H9 (cell line): Measurements from ENCODE around the gene CEP85L. TPM values are rescaled to one million over a fixed set of nuclear protein-coding genes. Genes with fewer than 3 reads are reported as not detected.

Experiments used
- DNase-seq: peaks from one replicate; pipeline ENCODE4 v3.0.0-alpha.2; 2017
- H2AFZ ChIP-seq: one replicate; pipeline ENCODE4 v1.6.1; 2013; ENCODE audit warnings: mild to moderate bottlenecking, low read length, control low read depth, moderate library complexity
- H2AK5ac ChIP-seq: 2 replicates; pipeline ENCODE4 v1.6.1; 2013; ENCODE audit warnings: low read length, control low read depth, mixed read lengths; ENCODE audit not compliant: insufficient read length
- H2BK120ac ChIP-seq: one replicate; pipeline ENCODE4 v1.6.1; 2013; ENCODE audit warnings: low read depth, mild to moderate bottlenecking, low read length, control low read depth, inconsistent platforms; ENCODE audit not compliant: poor library complexity, severe bottlenecking
- H2BK12ac ChIP-seq: 2 replicates; pipeline ENCODE4 v1.6.1; 2013; ENCODE audit warnings: low read length, control low read depth, mixed read lengths, low read depth; ENCODE audit not compliant: insufficient read length
- H2BK15ac ChIP-seq: 2 replicates; pipeline ENCODE4 v1.6.1; 2013; ENCODE audit warnings: low read depth, low read length, control low read depth
- H2BK20ac ChIP-seq: one replicate; pipeline ENCODE4 v1.6.1; 2013; ENCODE audit warnings: low read depth, mild to moderate bottlenecking, low read length, control low read depth, inconsistent platforms; ENCODE audit not compliant: poor library complexity, severe bottlenecking
- H2BK5ac ChIP-seq: 2 replicates; pipeline ENCODE4 v1.6.1; 2013; ENCODE audit warnings: low read length, control low read depth, mixed read lengths; ENCODE audit not compliant: insufficient read length
- H3K14ac ChIP-seq: 2 replicates; pipeline ENCODE4 v1.6.1; 2013; ENCODE audit warnings: low read length, control low read depth; ENCODE audit not compliant: insufficient read depth
- H3K18ac ChIP-seq: 2 replicates; pipeline ENCODE4 v1.6.1; 2013; ENCODE audit warnings: low read depth, mild to moderate bottlenecking, mixed read lengths, low read length, control low read depth; ENCODE audit not compliant: insufficient read length
- H3K23ac ChIP-seq: 2 replicates; pipeline ENCODE4 v1.6.1; 2013; ENCODE audit warnings: low read length, control low read depth, mixed read lengths, low read depth; ENCODE audit not compliant: insufficient read length
- H3K23me2 ChIP-seq: 2 replicates; pipeline ENCODE4 v1.6.1; 2013; ENCODE audit warnings: low read depth, mild to moderate bottlenecking, mixed read lengths, low read length, control low read depth; ENCODE audit not compliant: insufficient read length, poor library complexity, severe bottlenecking
- H3K27ac ChIP-seq: 2 replicates; pipeline ENCODE4 v1.5.1; 2013; ENCODE audit warnings: low read length, control low read depth, mixed read lengths, low read depth; ENCODE audit not compliant: insufficient read length
- H3K27me3 ChIP-seq: 2 replicates; pipeline ENCODE4 v1.6.1; 2013; ENCODE audit warnings: low read length, control low read depth, inconsistent platforms; ENCODE audit not compliant: insufficient read depth
- H3K4ac ChIP-seq: 2 replicates; pipeline ENCODE4 v1.6.1; 2013; ENCODE audit warnings: low read depth, mild to moderate bottlenecking, control low read depth, inconsistent platforms, low read length, moderate library complexity
- H3K4me1 ChIP-seq: 2 replicates; pipeline ENCODE4 v1.6.1; 2013; ENCODE audit warnings: low read length, control low read depth, inconsistent platforms; ENCODE audit not compliant: insufficient read depth
- H3K4me2 ChIP-seq: 2 replicates; pipeline ENCODE4 v1.6.1; 2013; ENCODE audit warnings: low read length, control low read depth, mixed read lengths; ENCODE audit not compliant: insufficient read length, insufficient read depth
- H3K56ac ChIP-seq: 2 replicates; pipeline ENCODE4 v1.6.1; 2013; ENCODE audit warnings: low read depth, mild to moderate bottlenecking, mixed read lengths, low read length, control low read depth; ENCODE audit not compliant: insufficient read length
- H3K79me1 ChIP-seq: 2 replicates; pipeline ENCODE4 v1.6.1; 2013; ENCODE audit warnings: low read depth, mild to moderate bottlenecking, moderate library complexity, low read length, control low read depth, inconsistent platforms; ENCODE audit not compliant: insufficient read depth, poor library complexity, severe bottlenecking
- H3K79me2 ChIP-seq: 2 replicates; pipeline ENCODE4 v1.6.1; 2013; ENCODE audit warnings: low read length, control low read depth, inconsistent platforms; ENCODE audit not compliant: insufficient read depth
- H3K9ac ChIP-seq: 2 replicates; pipeline ENCODE4 v1.6.1; 2013; ENCODE audit warnings: low read length, control low read depth, mixed read lengths; ENCODE audit not compliant: insufficient read length; ENCODE audit errors: extremely low read depth
- H3K9me3 ChIP-seq: one replicate; pipeline ENCODE4 v1.6.1; 2013; ENCODE audit warnings: low read depth, low read length, inconsistent platforms; ENCODE audit not compliant: control insufficient read depth
- H3T11ph ChIP-seq: one replicate; pipeline ENCODE4 v1.6.1; 2013; ENCODE audit warnings: mild to moderate bottlenecking, low read length, control low read depth, inconsistent platforms
- H4K20me1 ChIP-seq: one replicate; pipeline ENCODE4 v1.6.1; 2013; ENCODE audit not compliant: control insufficient read depth, insufficient read length, insufficient read depth
- H4K5ac ChIP-seq: 2 replicates; pipeline ENCODE4 v1.6.1; 2013; ENCODE audit warnings: low read depth, mild to moderate bottlenecking, mixed read lengths, low read length, control low read depth; ENCODE audit not compliant: insufficient read length
- H4K8ac ChIP-seq: replicated peaks from 2 replicates; pipeline ENCODE4 v1.6.1; 2013; ENCODE audit warnings: low read length, control low read depth, mixed read lengths, low read depth; ENCODE audit not compliant: insufficient read length
- H4K91ac ChIP-seq: 2 replicates; pipeline ENCODE4 v1.6.1; 2013; ENCODE audit warnings: low read depth, mild to moderate bottlenecking, moderate library complexity, mixed read lengths, low read length, control low read depth; ENCODE audit not compliant: insufficient read length
- H3K27ac Mint-ChIP-seq, 3 experiments: 2 replicates in 2 of 3; 3 replicates in 1 of 3; pipeline ENCODE4 v1.8.0; 2020 to 2021; ENCODE audit warnings: mixed read lengths in 3 of 3, mild to moderate bottlenecking in 1 of 3, moderate library complexity in 1 of 3
- H3K27me3 Mint-ChIP-seq: 2 replicates; pipeline ENCODE4 v1.8.0; 2021; ENCODE audit warnings: low read depth, mild to moderate bottlenecking, moderate library complexity, mixed read lengths
- H3K36me3 Mint-ChIP-seq, 3 experiments: 2 replicates in 2 of 3; 3 replicates in 1 of 3; pipeline ENCODE4 v1.8.0; 2020 to 2021; ENCODE audit warnings: low read depth in 3 of 3, mixed read lengths in 3 of 3; ENCODE audit not compliant: insufficient read depth in 1 of 3
- H3K4me1 Mint-ChIP-seq, 2 experiments: 2 replicates each; pipeline ENCODE4 v1.8.0; 2020; ENCODE audit warnings: mixed read lengths in 2 of 2
- H3K4me3 Mint-ChIP-seq, 2 experiments: 2 replicates in 1 of 2; 3 replicates in 1 of 2; pipeline ENCODE4 v1.8.0; 2020 to 2021; ENCODE audit warnings: mild to moderate bottlenecking in 2 of 2, mixed read lengths in 2 of 2, moderate library complexity in 1 of 2
- H3K9me3 Mint-ChIP-seq, 2 experiments: 2 replicates in 1 of 2; 3 replicates in 1 of 2; pipeline ENCODE4 v1.8.0; 2020; ENCODE audit warnings: mild to moderate bottlenecking in 2 of 2, mixed read lengths in 2 of 2, moderate library complexity in 1 of 2
- WGBS: extraction: QIAGEN DNeasy Blood & Tissue Kit; methylation state at CpG from one replicate; pipeline ENCODE4 v1.1.7; 2013; ENCODE audit warnings: missing lambda C conversion rate, low lambda C conversion rate, mixed read lengths; ENCODE audit not compliant: insufficient read length; ENCODE audit errors: extremely low coverage; 5-methylcytosine and 5-hydroxymethylcytosine counted together
- total RNA-seq: library from RNA; stranded (reverse); gene quantifications from 2 replicates; pipeline ENCODE4 v1.2.1, GENCODE V29; 2021
- TF ChIP-seq, protein P1 (sequence below): fragments of 200-600 bp; sonication (generic); conservative IDR thresholded peaks from 3 replicates; pipeline ENCODE4 v1.8.0; 2021; ENCODE audit warnings: antibody characterized with exemption, mild to moderate bottlenecking

CEP85L gene
- total RNA-seq, 1 experiment from 2014 or later, result 3.8 TPM

DNA sequence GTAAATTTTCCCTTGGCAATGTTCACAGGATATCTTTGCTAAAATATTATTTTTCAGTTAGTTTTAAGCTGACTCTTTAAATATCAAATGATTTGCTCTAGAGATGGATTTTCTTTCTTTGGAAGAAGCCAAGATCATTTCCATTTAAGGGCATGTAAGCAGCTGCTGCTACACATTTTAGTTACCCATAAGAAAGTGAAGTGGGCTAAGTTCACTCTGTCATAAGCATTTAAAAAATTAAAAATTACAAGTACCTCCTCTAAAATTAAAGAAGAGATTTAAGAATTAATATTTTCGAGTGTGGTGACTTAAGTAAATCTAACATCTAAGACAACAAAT is 104.5 kb downstream of the CEP85L start:
- Histone ChIP-seq H4K5ac (no peak overlapping the region), H3K27ac (no peak overlapping the region), H3K4ac (no peak overlapping the region), H4K8ac (no peak overlapping the region), H4K91ac (no peak overlapping the region), H3K79me2 (no peaks in the 10 kb centered on the region), H2BK20ac (no peak overlapping the region), H4K20me1 (no peaks in the 10 kb centered on the region), H3K9ac (no peak overlapping the region), H2BK15ac (no peak overlapping the region), H3K23ac (no peak overlapping the region), H2BK5ac (no peak overlapping the region), H2BK120ac (no peak overlapping the region), H2AFZ (no peak overlapping the region), H3K18ac (no peak overlapping the region), H2AK5ac (no peak overlapping the region), H3K79me1 (no peaks in the 10 kb centered on the region), H3K4me1 (no peaks in the 10 kb centered on the region), H3T11ph (no peak overlapping the region), H3K4me2 (no peak overlapping the region), H3K56ac (no peak overlapping the region), H3K9me3 (no peaks in the 10 kb centered on the region), H2BK12ac (no peak overlapping the region), H3K14ac (no peak overlapping the region), H3K23me2 (no peaks in the 10 kb centered on the region), H3K27me3 (no peaks in the 10 kb centered on the region)
- no peak for DNase-seq
- WGBS, result no CpG with 5 or more reads among the region's 1 CpG
- Mint-ChIP-seq H3K27ac (no peak overlapping the region), H3K36me3 (no peaks in the 10 kb centered on the region), H3K9me3 (peaks cover 0 to 2% of the 10 kb centered on the region in 2 experiments; a peak in 2 of 5 replicates), H3K4me1 (peaks cover 4 to 10% of the 10 kb centered on the region in 2 experiments; a peak in 3 of 4 replicates), H3K4me3 (no peak overlapping the region), H3K27me3 (no peaks in the 10 kb centered on the region)
- TF ChIP-seq, protein P1, sequence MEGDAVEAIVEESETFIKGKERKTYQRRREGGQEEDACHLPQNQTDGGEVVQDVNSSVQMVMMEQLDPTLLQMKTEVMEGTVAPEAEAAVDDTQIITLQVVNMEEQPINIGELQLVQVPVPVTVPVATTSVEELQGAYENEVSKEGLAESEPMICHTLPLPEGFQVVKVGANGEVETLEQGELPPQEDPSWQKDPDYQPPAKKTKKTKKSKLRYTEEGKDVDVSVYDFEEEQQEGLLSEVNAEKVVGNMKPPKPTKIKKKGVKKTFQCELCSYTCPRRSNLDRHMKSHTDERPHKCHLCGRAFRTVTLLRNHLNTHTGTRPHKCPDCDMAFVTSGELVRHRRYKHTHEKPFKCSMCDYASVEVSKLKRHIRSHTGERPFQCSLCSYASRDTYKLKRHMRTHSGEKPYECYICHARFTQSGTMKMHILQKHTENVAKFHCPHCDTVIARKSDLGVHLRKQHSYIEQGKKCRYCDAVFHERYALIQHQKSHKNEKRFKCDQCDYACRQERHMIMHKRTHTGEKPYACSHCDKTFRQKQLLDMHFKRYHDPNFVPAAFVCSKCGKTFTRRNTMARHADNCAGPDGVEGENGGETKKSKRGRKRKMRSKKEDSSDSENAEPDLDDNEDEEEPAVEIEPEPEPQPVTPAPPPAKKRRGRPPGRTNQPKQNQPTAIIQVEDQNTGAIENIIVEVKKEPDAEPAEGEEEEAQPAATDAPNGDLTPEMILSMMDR, result no peak
